HUES64 (cell line): ENCODE data around the gene XRCC4.
A peak's percentile ranks its signal among the peaks of the same experiment; 100 is the strongest.
"Not testable (repeated sequence)": the region's sequence is repeated elsewhere in the genome, so short reads cannot be mapped to it uniquely, and the experiment has no call there.

Experiments
- H3K27ac ChIP-seq: 2 replicates; pipeline ENCODE4 v1.7.0; 2013; ENCODE audit warnings: low read depth, low read length, inconsistent platforms
- H3K27me3 ChIP-seq: 2 replicates; pipeline ENCODE4 v1.6.1; 2013; ENCODE audit warnings: mild to moderate bottlenecking, low read length; ENCODE audit not compliant: insufficient read depth
- H3K36me3 ChIP-seq: 2 replicates; pipeline ENCODE4 v1.6.1; 2013; ENCODE audit warnings: mild to moderate bottlenecking, low read length; ENCODE audit not compliant: insufficient read depth
- H3K4me1 ChIP-seq: 2 replicates; pipeline ENCODE4 v1.6.1; 2013; ENCODE audit warnings: mild to moderate bottlenecking, low read length, moderate library complexity; ENCODE audit not compliant: insufficient read depth
- H3K4me3 ChIP-seq: 2 replicates; pipeline ENCODE4 v1.5.1; 2013; ENCODE audit warnings: mild to moderate bottlenecking, low read length, moderate library complexity
- H3K9ac ChIP-seq: 2 replicates; pipeline ENCODE4 v1.6.1; 2013; ENCODE audit warnings: mild to moderate bottlenecking, low read depth, low read length
- H3K9me3 ChIP-seq: 2 replicates; pipeline ENCODE4 v1.6.1; 2013; ENCODE audit warnings: low read depth, low read length; ENCODE audit not compliant: insufficient read depth
- WGBS: fragments of 150-250, 120-280 bp; methylation state at CpG from one replicate; pipeline ENCODE4 v1.1.7; 2013; ENCODE audit warnings: missing lambda C conversion rate; 5-methylcytosine and 5-hydroxymethylcytosine counted together

XRCC4 gene

GRCh38 chr5:83353774-83354173, 276.4 kb downstream of the XRCC4 start:
- Histone ChIP-seq H3K36me3 (peaks cover 16% of the 10 kb centered on the region), H3K4me3 (no peak overlapping the region), H3K4me1 (peaks cover 48% of the 10 kb centered on the region), H3K27me3 (no peaks in the 10 kb centered on the region), H3K27ac (peak overlapping the region; percentile 96), H3K9ac (no peak overlapping the region), H3K9me3 (peaks cover 20% of the 10 kb centered on the region)
- 85% methylated on average over 1 of the region's 1 CpG for WGBS

GRCh38 chr5:83354958-83355357, 277.6 kb downstream of the XRCC4 start:
- no peaks in the 10 kb centered on the region for H3K27me3 ChIP-seq
- H3K27ac ChIP-seq = peak overlapping the region; percentile 96
- H3K4me3 ChIP-seq = peak overlapping the region; percentile 24
- peaks cover 6% of the 10 kb centered on the region; the same call in 1 of the 2 replicates for H3K36me3 ChIP-seq
- peaks cover 10% of the 10 kb centered on the region for H3K9me3 ChIP-seq
- 4% methylated on average over 2 of the region's 2 CpGs for WGBS
- peaks cover 48% of the 10 kb centered on the region for H3K4me1 ChIP-seq
- peak overlapping the region; percentile 31 for H3K9ac ChIP-seq

- WGBS = 40% methylated on average over 1 of the region's 4 CpGs
- peak overlapping the region; percentile 89 for H3K27ac ChIP-seq
Observed at GRCh38 chr5:83355482-83356014, 278.2 kb downstream of the XRCC4 start.

GRCh38 chr5:83357621-83358231, 280.4 kb downstream of the XRCC4 start:
- H3K4me1 ChIP-seq = peaks cover 39% of the 10 kb centered on the region
- H3K27ac ChIP-seq = no peak overlapping the region
- no peaks in the 10 kb centered on the region for H3K36me3 ChIP-seq
- H3K27me3 ChIP-seq = no peaks in the 10 kb centered on the region
- H3K9ac ChIP-seq = no peak overlapping the region
- peaks cover 8% of the 10 kb centered on the region for H3K9me3 ChIP-seq
- H3K4me3 ChIP-seq = no peak overlapping the region
- WGBS = 94% methylated on average over 8 of the region's 9 CpGs

More at GRCh38 chr5:83355482-83356014, 278.2 kb downstream of the XRCC4 start:
- Histone ChIP-seq H3K4me3 (peak overlapping the region; percentile 24), H3K4me1 (peaks cover 48% of the 10 kb centered on the region), H3K9ac (peak overlapping the region; percentile 17; the same call in 1 of the 2 replicates), H3K9me3 (peaks cover 10% of the 10 kb centered on the region)
- H3K27me3 ChIP-seq, H3K36me3 ChIP-seq: not testable (repeated sequence)

- peaks cover 13% of the 10 kb centered on the region for H3K4me1 ChIP-seq
- no peak overlapping the region for H3K27ac ChIP-seq
- WGBS = 93% methylated on average over 2 of the region's 2 CpGs
- no peak overlapping the region for H3K9ac ChIP-seq
- peaks cover 8% of the 10 kb centered on the region for H3K9me3 ChIP-seq
- H3K27me3 ChIP-seq = no peaks in the 10 kb centered on the region
- H3K36me3 ChIP-seq = no peaks in the 10 kb centered on the region
- no peak overlapping the region for H3K4me3 ChIP-seq
Observed at GRCh38 chr5:83360573-83360972, 283.2 kb downstream of the XRCC4 start.

- H3K9me3 ChIP-seq = peaks cover 8% of the 10 kb centered on the region
- no peaks in the 10 kb centered on the region for H3K27me3 ChIP-seq
- no peak overlapping the region for H3K9ac ChIP-seq
- no peaks in the 10 kb centered on the region for H3K36me3 ChIP-seq
- no peak overlapping the region for H3K4me3 ChIP-seq
- no peak overlapping the region for H3K27ac ChIP-seq
- WGBS = no CpG with 5 or more reads among the region's 1 CpG
- H3K4me1 ChIP-seq = no peaks in the 10 kb centered on the region; the same call in 1 of the 2 replicates
Observed at GRCh38 chr5:83362526-83362925, 285.2 kb downstream of the XRCC4 start.

- H3K27me3 ChIP-seq = no peaks in the 10 kb centered on the region
- H3K9me3 ChIP-seq = peaks cover 8% of the 10 kb centered on the region
- H3K9ac ChIP-seq = no peak overlapping the region
- no peaks in the 10 kb centered on the region for H3K36me3 ChIP-seq
- peaks cover under 1% of the 10 kb centered on the region; the same call in 1 of the 2 replicates for H3K4me1 ChIP-seq
- WGBS = 96% methylated on average over 7 of the region's 7 CpGs
- H3K27ac ChIP-seq = no peak overlapping the region
- H3K4me3 ChIP-seq = no peak overlapping the region
Observed at GRCh38 chr5:83363111-83363885, 286.0 kb downstream of the XRCC4 start.

GRCh38 chr5:83363886-83364275, 286.5 kb downstream of the XRCC4 start:
- Histone ChIP-seq H3K27me3 (no peaks in the 10 kb centered on the region), H3K36me3 (no peaks in the 10 kb centered on the region), H3K9ac (no peak overlapping the region), H3K4me3 (no peak overlapping the region), H3K27ac (no peak overlapping the region), H3K9me3 (peaks cover 8% of the 10 kb centered on the region), H3K4me1 (peaks cover 5% of the 10 kb centered on the region; the same call in 1 of the 2 replicates)
- WGBS = 97% methylated on average over 1 of the region's 1 CpG

GRCh38 chr5:83364312-83365299, 287.3 kb downstream of the XRCC4 start:
- H3K27me3 ChIP-seq = no peaks in the 10 kb centered on the region
- H3K4me3 ChIP-seq = no peak overlapping the region
- 92% methylated on average over 8 of the region's 8 CpGs for WGBS
- H3K36me3 ChIP-seq = no peaks in the 10 kb centered on the region
- no peak overlapping the region for H3K9ac ChIP-seq
- H3K27ac ChIP-seq = no peak overlapping the region
- peaks cover 8% of the 10 kb centered on the region for H3K9me3 ChIP-seq
- peaks cover 5% of the 10 kb centered on the region; the same call in 1 of the 2 replicates for H3K4me1 ChIP-seq

GRCh38 chr5:83368319-83368718, 291.0 kb downstream of the XRCC4 start:
- Histone ChIP-seq H3K27ac (no peak overlapping the region), H3K4me1 (peaks cover 9% of the 10 kb centered on the region; the same call in 1 of the 2 replicates), H3K9me3 (no peaks in the 10 kb centered on the region; the same call in 1 of the 2 replicates), H3K9ac (no peak overlapping the region), H3K36me3 (no peaks in the 10 kb centered on the region), H3K27me3 (no peaks in the 10 kb centered on the region), H3K4me3 (no peak overlapping the region)
- 76% methylated on average over 5 of the region's 5 CpGs for WGBS
